ENCODE results near the gene PABPN1L.

The PABPN1L gene

GRCh38 chr16:88822281-88823040 lies 44.0 kb downstream of the PABPN1L start:
- CTCF ChIA-PET: interaction anchor here (1.5 kb wide), 1 partner anchor 345 kb away, joined by 4 read pairs; no protein-coding TSS in a partner anchor
- Histone ChIP-seq H3K9me3 (ENCODE audit: control extremely low read depth in 1 of 5, control insufficient read depth in 4 of 5, insufficient read depth in 2 of 5, low read depth in 1 of 5, low read length in 4 of 5) (no peaks in the 10 kb centered on the region), H3K36me3 (ENCODE audit: control insufficient read depth in 4 of 4, insufficient read depth in 4 of 4, low read length in 3 of 4) (peaks cover 5 to 28% (median 16%) of the 10 kb centered on the region in 4 experiments), H3K4me1 (ENCODE audit: control extremely low read depth in 1 of 4, control insufficient read depth in 4 of 4, insufficient read depth in 4 of 4, low read length in 3 of 4) (no peaks in the 10 kb centered on the region), H3K27ac (ENCODE audit: insufficient read depth in 1 of 2, low read depth in 1 of 2, low read length in 2 of 2, poor library complexity in 1 of 2, severe bottlenecking in 2 of 2) (no peak overlapping the region), H3K4me3 (ENCODE audit: control insufficient read depth in 1 of 7, extremely low read depth in 1 of 7, insufficient read depth in 4 of 7, low read depth in 2 of 7, low read length in 6 of 7) (no peak overlapping the region), H3K27me3 (replicated peaks in 2 of 5; ENCODE audit: control insufficient read depth in 4 of 5, insufficient read depth in 5 of 5, low read length in 4 of 5) (no peaks in the 10 kb centered on the region)
- no peak for DNase-seq
- POLR2A ChIA-PET: interaction anchor here (0.6 kb wide), 1 partner anchor 88 kb away, joined by 3 read pairs; no protein-coding TSS in a partner anchor
- 97% methylated on average over 24 of the region's 24 CpGs for WGBS (ENCODE audit: insufficient coverage)

- no peaks in the 10 kb centered on the region for H3K27me3 ChIP-seq (replicated peaks in 2 of 5; ENCODE audit: control insufficient read depth in 4 of 5, insufficient read depth in 5 of 5, low read length in 4 of 5)
- 95% methylated on average over 19 of the region's 22 CpGs for WGBS (ENCODE audit: insufficient coverage)
- H3K4me1 ChIP-seq (ENCODE audit: control extremely low read depth in 1 of 4, control insufficient read depth in 4 of 4, insufficient read depth in 4 of 4, low read length in 3 of 4): no peaks in the 10 kb centered on the region
- POLR2A ChIA-PET: interaction anchor here (0.6 kb wide), 1 partner anchor 408 kb away, joined by 3 read pairs; no protein-coding TSS in a partner anchor
- CTCF ChIA-PET: interaction anchor here (0.5 to 1.5 kb wide), 2 partner anchors 333 to 346 kb away, joined by 3 to 4 read pairs; no protein-coding TSS in a partner anchor
- H3K4me3 ChIP-seq (ENCODE audit: control insufficient read depth in 1 of 7, extremely low read depth in 1 of 7, insufficient read depth in 4 of 7, low read depth in 2 of 7, low read length in 6 of 7): no peak overlapping the region
- peaks cover 5 to 28% (median 14%) of the 10 kb centered on the region in 4 experiments for H3K36me3 ChIP-seq (ENCODE audit: control insufficient read depth in 4 of 4, insufficient read depth in 4 of 4, low read length in 3 of 4)
- no peaks in the 10 kb centered on the region for H3K9me3 ChIP-seq (ENCODE audit: control extremely low read depth in 1 of 5, control insufficient read depth in 4 of 5, insufficient read depth in 2 of 5, low read depth in 1 of 5, low read length in 4 of 5)
- no peak overlapping the region for H3K27ac ChIP-seq (ENCODE audit: insufficient read depth in 1 of 2, low read depth in 1 of 2, low read length in 2 of 2, poor library complexity in 1 of 2, severe bottlenecking in 2 of 2)
- DNase-seq: no peak
Observed at GRCh38 chr16:88821168-88821850, 45.2 kb downstream of the PABPN1L start.

DNA sequence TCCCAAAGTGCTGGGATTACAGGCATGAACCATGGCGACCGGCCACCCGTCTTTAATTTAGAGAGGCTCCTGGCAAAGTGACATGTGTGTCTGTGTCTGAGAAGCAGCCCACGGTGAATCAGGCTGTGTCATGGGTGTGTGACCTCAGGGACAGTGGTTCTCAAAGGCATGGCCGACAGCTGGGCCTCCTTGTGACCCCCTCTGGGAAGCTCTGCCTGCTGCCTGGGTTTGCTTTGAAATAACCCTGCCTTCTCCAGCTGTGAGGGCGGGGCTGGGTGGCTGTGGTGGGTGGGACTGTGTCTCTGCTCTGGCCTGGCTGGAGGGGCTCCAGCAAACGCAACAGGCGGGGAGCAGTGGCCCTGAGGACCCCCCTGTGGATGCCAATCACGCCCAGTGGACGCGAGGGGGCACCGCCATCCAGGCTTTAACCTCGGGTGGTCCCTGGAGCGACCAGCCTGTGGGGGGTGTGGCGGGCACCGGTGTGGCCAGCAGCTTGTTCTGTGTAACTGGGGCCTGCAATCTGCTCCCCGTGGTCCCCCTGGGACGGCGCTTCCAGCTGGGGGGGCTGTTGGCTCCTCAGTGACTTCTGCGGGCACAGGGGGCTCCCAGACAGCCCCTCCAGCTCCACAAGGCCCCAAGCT lies 46.0 kb downstream of the PABPN1L start:
- H3K27me3 ChIP-seq (replicated peaks in 2 of 5; ENCODE audit: control insufficient read depth in 4 of 5, insufficient read depth in 5 of 5, low read length in 4 of 5): no peaks in the 10 kb centered on the region
- H3K4me3 ChIP-seq (ENCODE audit: control insufficient read depth in 1 of 7, extremely low read depth in 1 of 7, insufficient read depth in 4 of 7, low read depth in 2 of 7, low read length in 6 of 7): no peak overlapping the region
- DNase-seq: no peak
- POLR2A ChIA-PET: no interaction called here
- no peak overlapping the region for H3K27ac ChIP-seq (ENCODE audit: insufficient read depth in 1 of 2, low read depth in 1 of 2, low read length in 2 of 2, poor library complexity in 1 of 2, severe bottlenecking in 2 of 2)
- peaks cover 5 to 28% (median 14%) of the 10 kb centered on the region in 4 experiments for H3K36me3 ChIP-seq (ENCODE audit: control insufficient read depth in 4 of 4, insufficient read depth in 4 of 4, low read length in 3 of 4)
- H3K9me3 ChIP-seq (ENCODE audit: control extremely low read depth in 1 of 5, control insufficient read depth in 4 of 5, insufficient read depth in 2 of 5, low read depth in 1 of 5, low read length in 4 of 5): no peaks in the 10 kb centered on the region
- CTCF ChIA-PET: interaction anchor here (0.5 kb wide), 1 partner anchor 333 kb away, joined by 3 read pairs; no protein-coding TSS in a partner anchor
- WGBS (ENCODE audit: insufficient coverage): 94% methylated on average over 16 of the region's 20 CpGs
- peaks cover 0 to 5% (median 1%) of the 10 kb centered on the region in 4 experiments for H3K4me1 ChIP-seq (ENCODE audit: control extremely low read depth in 1 of 4, control insufficient read depth in 4 of 4, insufficient read depth in 4 of 4, low read length in 3 of 4)

DNA sequence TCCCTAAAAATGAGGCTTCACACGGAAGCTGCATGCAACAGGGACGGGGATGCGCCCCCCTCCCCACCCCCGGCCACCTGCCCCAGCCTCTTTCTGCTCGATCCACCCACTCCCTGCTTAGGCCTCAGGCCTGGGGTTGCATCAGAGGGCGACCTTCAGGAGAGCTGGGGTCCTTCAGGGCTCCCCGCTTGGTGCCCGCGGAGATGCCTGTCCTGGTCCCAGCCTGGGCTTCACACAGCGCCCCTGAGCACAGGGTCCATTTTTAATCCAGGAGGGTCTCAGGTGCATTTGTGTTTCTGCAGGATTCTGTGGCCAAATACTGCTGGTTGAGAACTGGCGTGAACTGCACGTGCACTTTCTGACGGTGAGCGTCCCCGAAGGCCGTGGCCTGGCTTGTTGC lies 47.3 kb downstream of the PABPN1L start:
- ChIA-PET POLR2A (interaction anchor here (0.6 to 0.7 kb wide), 2 partner anchors 18 to 30 kb away, joined by 3 read pairs; no protein-coding TSS in a partner anchor), CTCF (interaction anchor here (1.0 to 5.7 kb wide), 4 partner anchors 9 to 358 kb away, joined by 3 to 39 read pairs (median 3); partner anchors contain the start of genes GALNS and TRAPPC2L)
- Histone ChIP-seq H3K36me3 (ENCODE audit: control insufficient read depth in 4 of 4, insufficient read depth in 4 of 4, low read length in 3 of 4) (peaks cover 5 to 23% (median 14%) of the 10 kb centered on the region in 4 experiments), H3K27ac (ENCODE audit: insufficient read depth in 1 of 2, low read depth in 1 of 2, low read length in 2 of 2, poor library complexity in 1 of 2, severe bottlenecking in 2 of 2) (no peak overlapping the region), H3K4me1 (ENCODE audit: control extremely low read depth in 1 of 4, control insufficient read depth in 4 of 4, insufficient read depth in 4 of 4, low read length in 3 of 4) (peaks cover 0 to 5% (median 1%) of the 10 kb centered on the region in 4 experiments), H3K27me3 (replicated peaks in 2 of 5; ENCODE audit: control insufficient read depth in 4 of 5, insufficient read depth in 5 of 5, low read length in 4 of 5) (no peaks in the 10 kb centered on the region), H3K4me3 (ENCODE audit: control insufficient read depth in 1 of 7, extremely low read depth in 1 of 7, insufficient read depth in 4 of 7, low read depth in 2 of 7, low read length in 6 of 7) (no peak overlapping the region), H3K9me3 (ENCODE audit: control extremely low read depth in 1 of 5, control insufficient read depth in 4 of 5, insufficient read depth in 2 of 5, low read depth in 1 of 5, low read length in 4 of 5) (no peaks in the 10 kb centered on the region)
- 93% methylated on average over 14 of the region's 16 CpGs for WGBS (ENCODE audit: insufficient coverage)
- DNase-seq: no peak

DNA sequence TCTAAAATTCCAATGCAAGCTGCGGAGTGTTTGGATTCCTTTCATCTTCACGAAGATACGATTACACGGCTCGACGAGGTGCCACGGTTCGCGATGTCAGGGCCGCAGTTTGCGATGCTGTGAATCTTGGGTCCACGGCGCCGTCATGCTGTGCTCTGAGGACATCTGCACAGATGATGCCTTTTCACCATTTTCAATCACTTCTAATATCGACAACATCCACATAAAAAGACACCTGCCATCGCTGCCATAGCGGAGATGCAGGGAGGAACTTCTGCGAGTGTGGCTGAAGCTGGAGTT lies 47.9 kb downstream of the PABPN1L start:
- Histone ChIP-seq H3K4me3 (ENCODE audit: control insufficient read depth in 1 of 7, extremely low read depth in 1 of 7, insufficient read depth in 4 of 7, low read depth in 2 of 7, low read length in 6 of 7) (no peak overlapping the region), H3K9me3 (ENCODE audit: control extremely low read depth in 1 of 5, control insufficient read depth in 4 of 5, insufficient read depth in 2 of 5, low read depth in 1 of 5, low read length in 4 of 5) (no peaks in the 10 kb centered on the region), H3K36me3 (ENCODE audit: control insufficient read depth in 4 of 4, insufficient read depth in 4 of 4, low read length in 3 of 4) (peaks cover 5 to 23% (median 14%) of the 10 kb centered on the region in 4 experiments), H3K27me3 (replicated peaks in 2 of 5; ENCODE audit: control insufficient read depth in 4 of 5, insufficient read depth in 5 of 5, low read length in 4 of 5) (no peaks in the 10 kb centered on the region), H3K4me1 (ENCODE audit: control extremely low read depth in 1 of 4, control insufficient read depth in 4 of 4, insufficient read depth in 4 of 4, low read length in 3 of 4) (peaks cover 0 to 5% (median 2%) of the 10 kb centered on the region in 4 experiments), H3K27ac (ENCODE audit: insufficient read depth in 1 of 2, low read depth in 1 of 2, low read length in 2 of 2, poor library complexity in 1 of 2, severe bottlenecking in 2 of 2) (no peak overlapping the region)
- CTCF ChIA-PET: interaction anchor here (0.7 to 5.7 kb wide), 4 partner anchors 11 to 397 kb away, joined by 3 to 39 read pairs (median 3); partner anchors contain the start of genes GALNS and TRAPPC2L
- 96% methylated on average over 18 of the region's 18 CpGs for WGBS (ENCODE audit: insufficient coverage)
- no peak for DNase-seq
- POLR2A ChIA-PET: interaction anchor here (0.7 kb wide), 1 partner anchor 31 kb away, joined by 3 read pairs; no protein-coding TSS in a partner anchor

GRCh38 chr16:88817785-88818574 lies 48.5 kb downstream of the PABPN1L start:
- WGBS (ENCODE audit: insufficient coverage): 95% methylated on average over 40 of the region's 40 CpGs

More at GRCh38 chr16:88817785-88818574, 48.5 kb downstream of the PABPN1L start:
- CTCF ChIA-PET: interaction anchor here (0.7 to 5.7 kb wide), 8 partner anchors 33 to 471 kb away, joined by 3 to 39 read pairs (median 4); partner anchors contain the start of genes GALNS and TRAPPC2L
- Histone ChIP-seq H3K4me1 (ENCODE audit: control extremely low read depth in 1 of 4, control insufficient read depth in 4 of 4, insufficient read depth in 4 of 4, low read length in 3 of 4) (peaks cover 0 to 7% (median 4%) of the 10 kb centered on the region in 4 experiments), H3K36me3 (ENCODE audit: control insufficient read depth in 4 of 4, insufficient read depth in 4 of 4, low read length in 3 of 4) (peaks cover 5 to 23% (median 12%) of the 10 kb centered on the region in 4 experiments), H3K4me3 (ENCODE audit: control insufficient read depth in 1 of 7, extremely low read depth in 1 of 7, insufficient read depth in 4 of 7, low read depth in 2 of 7, low read length in 6 of 7) (no peak overlapping the region), H3K9me3 (ENCODE audit: control extremely low read depth in 1 of 5, control insufficient read depth in 4 of 5, insufficient read depth in 2 of 5, low read depth in 1 of 5, low read length in 4 of 5) (no peaks in the 10 kb centered on the region), H3K27ac (ENCODE audit: insufficient read depth in 1 of 2, low read depth in 1 of 2, low read length in 2 of 2, poor library complexity in 1 of 2, severe bottlenecking in 2 of 2) (no peak overlapping the region), H3K27me3 (replicated peaks in 2 of 5; ENCODE audit: control insufficient read depth in 4 of 5, insufficient read depth in 5 of 5, low read length in 4 of 5) (no peaks in the 10 kb centered on the region)
- POLR2A ChIA-PET: interaction anchor here (0.7 kb wide), 1 partner anchor 31 kb away, joined by 3 read pairs; no protein-coding TSS in a partner anchor
- no peak for DNase-seq
